GM13977 (cell line): Measurements from ENCODE around the gene SIDT2.

Source experiments
- DNase-seq: peaks from one replicate; pipeline ENCODE4 v3.0.0; 2012; ENCODE audit warnings: low spot score
- in situ Hi-C: fragments of 300-500 bp; cut with MboI; formaldehyde crosslinking; loops from one replicate; pipeline ENCODE4 v1.12.0; 2022; ENCODE audit warnings: low sequenced_read_pairs, low pct_unique_long_range_greater_than_20kb, mixed read lengths, inconsistent platforms; ENCODE audit not compliant: unreplicated experiment
- TF ChIP-seq, protein P1 (sequence below): IDR thresholded peaks from 2 replicates; pipeline ENCODE4 v1.5.1; 2012; ENCODE audit warnings: mild to moderate bottlenecking, control low read depth; ENCODE audit not compliant: insufficient read depth; ENCODE audit errors: extremely low read depth, missing control alignments

Gene SIDT2

DNA sequence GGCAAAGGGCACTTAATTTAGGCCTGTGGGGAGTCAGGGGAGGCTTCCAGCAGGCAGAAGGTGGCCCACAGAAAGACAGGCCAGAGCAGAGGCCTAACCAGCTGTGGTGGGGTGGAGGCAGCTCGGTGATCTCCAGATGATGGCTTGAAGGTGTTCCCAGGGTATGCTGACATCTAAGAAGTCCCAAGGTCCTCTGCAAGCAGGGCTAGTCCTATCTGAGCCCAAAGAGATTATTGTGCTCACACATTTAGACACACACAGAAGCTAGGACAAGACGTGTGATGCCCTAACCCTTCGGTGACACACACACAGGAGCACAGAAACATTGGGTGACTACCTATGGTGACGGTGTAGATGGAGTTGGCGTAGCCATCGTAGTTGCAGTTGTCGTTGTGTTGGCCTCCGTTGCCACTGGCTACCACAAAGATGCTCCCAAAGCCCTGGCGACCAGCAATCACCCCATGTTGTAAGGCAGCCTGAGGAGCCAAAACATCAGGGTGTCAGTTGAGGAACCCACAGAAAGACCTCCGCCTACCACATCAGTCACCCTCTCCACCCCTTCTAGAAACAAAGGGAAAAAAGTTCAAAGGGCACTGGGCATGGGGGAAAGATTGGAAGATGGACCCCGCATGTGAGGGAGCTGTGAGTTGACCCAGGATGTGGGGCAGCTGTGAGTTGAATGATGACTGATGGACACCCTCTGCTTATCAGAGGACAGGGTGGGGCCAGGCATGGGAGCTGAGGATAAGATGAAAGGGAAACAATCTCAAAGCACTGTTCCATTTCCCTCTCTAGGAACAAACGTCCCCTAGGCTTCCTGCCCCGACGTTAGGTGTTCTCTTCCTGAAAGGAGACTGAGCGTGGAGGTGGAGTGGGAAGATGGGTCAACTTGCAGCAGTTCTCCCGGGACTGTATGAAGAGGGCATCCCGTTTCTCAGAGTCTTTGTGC is 45.5 kb downstream of the SIDT2 start:
- in situ Hi-C loops = no loop called here
- no peak for DNase-seq

DNA sequence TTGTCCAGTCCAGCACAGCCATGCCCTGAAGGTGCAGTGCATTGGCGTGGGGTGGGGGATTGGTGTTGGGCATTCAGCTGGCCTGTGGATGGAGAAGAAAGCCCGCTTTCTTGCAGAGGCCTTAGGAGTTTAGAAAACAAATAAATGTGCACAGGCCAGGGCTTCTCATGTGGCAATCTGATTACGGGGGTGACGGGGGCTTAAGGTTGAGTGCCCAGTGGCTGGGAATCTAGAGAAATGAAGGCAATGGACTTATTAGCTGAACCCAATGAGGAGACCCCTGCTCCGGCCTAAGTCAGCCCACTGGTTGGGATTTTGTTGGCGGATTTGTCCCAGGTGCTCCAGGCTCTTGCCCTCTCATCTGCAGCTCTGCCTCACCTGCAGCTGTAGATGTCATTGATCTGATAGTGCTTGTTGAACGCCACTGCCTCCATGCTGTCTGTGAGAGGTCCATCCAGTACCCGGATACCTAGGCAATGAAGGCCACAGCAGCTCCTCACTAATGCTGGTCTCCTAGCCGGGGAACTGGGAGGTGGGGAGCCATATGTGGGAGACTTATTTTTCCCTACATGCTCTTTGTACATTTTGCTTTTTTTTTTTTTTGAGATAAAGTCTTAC is 47.1 kb downstream of the SIDT2 start:
- in situ Hi-C loops = no loop called here
- TF ChIP-seq, protein P1, sequence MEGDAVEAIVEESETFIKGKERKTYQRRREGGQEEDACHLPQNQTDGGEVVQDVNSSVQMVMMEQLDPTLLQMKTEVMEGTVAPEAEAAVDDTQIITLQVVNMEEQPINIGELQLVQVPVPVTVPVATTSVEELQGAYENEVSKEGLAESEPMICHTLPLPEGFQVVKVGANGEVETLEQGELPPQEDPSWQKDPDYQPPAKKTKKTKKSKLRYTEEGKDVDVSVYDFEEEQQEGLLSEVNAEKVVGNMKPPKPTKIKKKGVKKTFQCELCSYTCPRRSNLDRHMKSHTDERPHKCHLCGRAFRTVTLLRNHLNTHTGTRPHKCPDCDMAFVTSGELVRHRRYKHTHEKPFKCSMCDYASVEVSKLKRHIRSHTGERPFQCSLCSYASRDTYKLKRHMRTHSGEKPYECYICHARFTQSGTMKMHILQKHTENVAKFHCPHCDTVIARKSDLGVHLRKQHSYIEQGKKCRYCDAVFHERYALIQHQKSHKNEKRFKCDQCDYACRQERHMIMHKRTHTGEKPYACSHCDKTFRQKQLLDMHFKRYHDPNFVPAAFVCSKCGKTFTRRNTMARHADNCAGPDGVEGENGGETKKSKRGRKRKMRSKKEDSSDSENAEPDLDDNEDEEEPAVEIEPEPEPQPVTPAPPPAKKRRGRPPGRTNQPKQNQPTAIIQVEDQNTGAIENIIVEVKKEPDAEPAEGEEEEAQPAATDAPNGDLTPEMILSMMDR = no peak
- no peak for DNase-seq

More for the DNA sequence above, 45.5 kb downstream of the SIDT2 start:
- TF ChIP-seq, protein P1 = no peak

DNA sequence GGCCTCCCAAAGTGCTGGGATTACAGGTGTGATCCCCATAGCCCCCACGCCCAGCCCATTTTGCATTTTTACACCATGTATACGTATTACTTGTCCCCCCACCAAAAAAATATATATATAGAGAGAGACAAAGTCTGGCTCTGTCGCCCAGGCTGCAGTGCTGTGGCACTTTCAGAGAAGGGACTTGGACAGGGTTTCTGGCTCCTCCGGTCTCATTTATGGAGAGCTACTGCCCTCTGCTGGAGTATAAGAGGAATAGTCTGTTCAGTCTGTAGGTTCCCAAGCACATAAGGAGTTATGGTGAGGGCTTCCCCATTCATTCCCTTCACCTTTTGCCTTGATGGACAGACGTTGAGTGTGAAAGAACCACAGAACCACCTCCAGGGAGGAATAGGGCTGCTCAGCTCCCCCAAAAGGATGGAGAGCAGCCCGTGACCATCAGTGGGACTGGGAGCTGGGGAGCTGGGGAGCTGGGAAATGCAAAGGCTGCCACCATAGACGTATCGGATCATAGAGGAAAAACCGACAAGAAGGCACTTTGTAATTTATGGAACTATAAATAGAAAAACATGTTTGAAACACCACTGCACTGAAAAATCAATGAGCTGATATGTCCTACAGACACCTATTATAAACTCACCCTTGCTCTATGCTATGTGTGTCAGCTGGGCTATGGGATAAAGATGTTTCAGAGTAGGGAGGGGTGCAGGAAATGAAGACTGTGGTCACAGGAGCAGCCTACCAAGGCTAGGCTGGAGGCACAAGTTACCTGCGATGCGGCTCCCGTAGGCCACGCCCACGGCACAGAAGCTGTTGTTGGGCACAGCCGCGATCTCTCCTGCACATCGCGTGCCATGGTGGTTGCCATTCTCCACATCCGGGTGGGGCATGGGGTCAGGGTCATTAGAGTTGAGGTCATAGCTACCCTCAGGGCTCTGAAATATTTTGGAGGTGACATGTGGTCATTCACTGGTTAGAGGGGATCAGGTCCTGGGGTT is 48.1 kb downstream of the SIDT2 start:
- peak; percentile 79 for DNase-seq
- in situ Hi-C loops = no loop called here
- TF ChIP-seq, protein P1 = peak; percentile 80

DNA sequence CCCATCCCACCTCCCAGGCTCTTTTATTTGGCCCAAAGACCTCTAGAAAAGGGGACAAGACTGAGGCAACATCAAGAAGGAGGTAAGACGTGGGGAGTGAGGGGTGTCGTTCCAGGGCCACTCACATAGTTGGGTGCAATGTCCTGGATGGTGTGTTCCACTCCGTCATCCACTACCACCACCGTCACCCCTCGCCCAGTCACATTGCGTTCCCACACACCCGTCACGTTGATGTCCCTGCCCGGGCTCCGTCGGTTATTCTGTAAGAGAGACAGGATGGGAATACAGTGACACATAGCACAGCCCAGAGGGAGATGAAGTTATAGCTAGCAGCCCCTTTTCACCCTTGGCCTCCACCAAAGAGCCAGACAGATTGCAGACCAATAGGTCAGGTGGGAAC is 49.5 kb downstream of the SIDT2 start:
- no peak for DNase-seq
- in situ Hi-C loops = no loop called here
- TF ChIP-seq, protein P1 = no peak

DNA sequence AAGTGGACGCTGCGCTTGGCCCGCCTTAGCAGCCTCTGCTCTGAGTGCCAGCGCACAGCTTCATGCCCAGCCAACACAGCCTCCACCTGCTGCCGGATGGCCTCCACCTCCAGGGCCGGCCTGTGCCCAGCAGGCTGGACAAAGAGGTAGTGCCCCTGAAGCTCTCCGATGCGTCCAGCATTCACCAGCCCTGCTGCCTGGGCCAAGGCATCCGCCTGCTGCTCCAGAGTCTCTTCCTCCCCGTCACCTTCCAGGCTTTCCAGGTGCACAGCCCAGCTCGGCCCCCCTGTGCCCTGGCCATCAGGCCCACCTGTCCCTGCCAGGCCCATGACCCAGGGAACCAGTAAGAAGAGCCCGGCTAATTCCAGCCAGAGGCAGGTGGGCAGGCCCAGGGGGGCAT is 50.9 kb downstream of the SIDT2 start:
- in situ Hi-C loops = no loop called here
- TF ChIP-seq, protein P1 = no peak

DNA sequence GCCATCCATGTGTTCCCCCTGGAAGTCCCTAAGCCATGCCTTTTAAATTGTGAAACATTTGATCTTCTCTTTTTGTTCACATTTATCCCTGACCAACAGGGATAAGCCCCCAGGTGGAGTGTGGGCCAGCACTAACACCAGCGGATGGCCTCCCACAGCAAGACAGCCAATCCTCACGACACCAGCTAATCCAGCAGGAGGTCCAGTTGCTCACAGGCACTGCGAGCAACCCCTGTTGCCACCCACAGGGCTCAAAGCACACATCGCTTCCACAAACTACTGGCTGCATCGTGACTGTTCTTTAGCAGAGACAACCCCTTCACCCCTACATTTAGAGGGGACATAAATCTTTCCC is 51.4 kb downstream of the SIDT2 start:
- in situ Hi-C loops = loop anchor here (10.0 kb wide), 1 partner anchor 65 kb away; the partner anchor contains the start of gene BACE1-AS
- TF ChIP-seq, protein P1 = no peak
- DNase-seq = no peak

More for the DNA sequence above, 50.9 kb downstream of the SIDT2 start:
- DNase-seq = no peak
